H1 (cell line): ENCODE results near the gene PRXL2A. TPM values are rescaled to one million over a fixed set of nuclear protein-coding genes. Genes with fewer than 3 reads are reported as not detected.

Experiments
- CTCF ChIA-PET: fragments of 300-600 bp; sonication (Branson Sonifier 250); formaldehyde crosslinking; loops from one replicate; lab custom pipeline; 2021; ENCODE audit not compliant: partially characterized antibody; lab: Charles Lee
- POLR2A ChIA-PET: fragments of 300-600 bp; sonication (Branson Sonifier 250); formaldehyde crosslinking; loops from one replicate; lab custom pipeline; 2021; ENCODE audit warnings: inconsistent platforms; ENCODE audit not compliant: partially characterized antibody; lab: Charles Lee
- DNase-seq, 2 experiments: peaks; one replicate each; pipeline versions ENCODE4 v3.0.0 to v3.0.0-alpha.2; 2010 to 2022; ENCODE audit warnings: low spot score in 2 of 2, low read depth in 1 of 2, mixed read lengths in 1 of 2
- FAIRE-seq: peaks from 2 replicates; lab custom pipeline; 2011; peaks lifted over from hg19 to GRCh38; lab: Jason Lieb, UNC
- H2AFZ ChIP-seq: 2 replicates; pipeline ENCODE4 v1.8.1; 2012; ENCODE audit warnings: low read length, inconsistent platforms
- H2AK5ac ChIP-seq: 2 replicates; pipeline ENCODE4 v1.6.1; 2013; ENCODE audit warnings: low read depth, low read length
- H2BK120ac ChIP-seq: replicated peaks from 2 replicates; pipeline ENCODE3; 2013; ENCODE audit warnings: low read depth, low read length, inconsistent platforms
- H2BK12ac ChIP-seq: 2 replicates; pipeline ENCODE4 v1.6.1; 2013; ENCODE audit warnings: low read depth, low read length
- H2BK15ac ChIP-seq: 2 replicates; pipeline ENCODE4 v1.6.1; 2013; ENCODE audit warnings: low read length
- H2BK20ac ChIP-seq: 2 replicates; pipeline ENCODE4 v1.6.1; 2013; ENCODE audit warnings: low read length
- H2BK5ac ChIP-seq: 2 replicates; pipeline ENCODE4 v1.6.1; 2013; ENCODE audit warnings: low read depth, low read length
- H3K14ac ChIP-seq: 2 replicates; pipeline ENCODE4 v1.6.1; 2013; ENCODE audit warnings: inconsistent platforms; ENCODE audit not compliant: insufficient read length
- H3K18ac ChIP-seq: 2 replicates; pipeline ENCODE4 v1.6.1; 2013; ENCODE audit warnings: low read length; ENCODE audit errors: extremely low read depth
- H3K23ac ChIP-seq: 2 replicates; pipeline ENCODE4 v1.6.1; 2013; ENCODE audit warnings: inconsistent platforms; ENCODE audit not compliant: insufficient read length
- H3K23me2 ChIP-seq: 2 replicates; pipeline ENCODE4 v1.6.1; 2013; ENCODE audit warnings: low read depth, low read length
- H3K27ac ChIP-seq: 2 replicates; pipeline ENCODE4 v1.6.1; 2011; ENCODE audit warnings: low read depth, low read length, inconsistent platforms
- H3K27me3 ChIP-seq, 4 experiments: replicated peaks in 1 of 4; 1 replicate in 1 of 4; 2 replicates in 3 of 4; pipeline versions ENCODE4 v1.6.1 to v1.8.1; 2011 to 2013; ENCODE audit warnings: low read length in 3 of 4, mild to moderate bottlenecking in 3 of 4, inconsistent platforms in 2 of 4, mixed read lengths in 2 of 4, moderate library complexity in 1 of 4; ENCODE audit not compliant: control insufficient read depth in 3 of 4, insufficient read depth in 3 of 4; ENCODE audit errors: extremely low read depth in 1 of 4
- H3K36me3 ChIP-seq, 4 experiments: 2 replicates each; pipeline versions ENCODE4 v1.6.1 to v1.8.1; 2011 to 2013; ENCODE audit warnings: mild to moderate bottlenecking in 4 of 4, low read length in 3 of 4, moderate library complexity in 2 of 4, control low read depth in 1 of 4, inconsistent platforms in 1 of 4; ENCODE audit not compliant: insufficient read depth in 4 of 4, control insufficient read depth in 2 of 4
- H3K4ac ChIP-seq: replicated peaks from 2 replicates; pipeline ENCODE3; 2013; ENCODE audit warnings: low read length, low read depth, mixed read lengths, inconsistent platforms; ENCODE audit not compliant: insufficient read length
- H3K4me1 ChIP-seq, 4 experiments: replicated peaks in 1 of 4; 1 replicate in 1 of 4; 2 replicates in 3 of 4; pipeline versions ENCODE4 v1.6.1 to v1.8.1; 2011 to 2013; ENCODE audit warnings: low read length in 3 of 4, inconsistent platforms in 2 of 4, mixed read lengths in 1 of 4; ENCODE audit not compliant: insufficient read depth in 4 of 4, control insufficient read depth in 3 of 4
- H3K4me2 ChIP-seq, 2 experiments: 2 replicates each; pipeline versions ENCODE4 v1.6.1 to v1.8.1; 2011 to 2013; ENCODE audit warnings: low read depth in 2 of 2, low read length in 2 of 2, control low read depth in 1 of 2, inconsistent platforms in 1 of 2, mild to moderate bottlenecking in 1 of 2; ENCODE audit not compliant: insufficient read depth in 1 of 2
- H3K4me3 ChIP-seq, 4 experiments: fragments of 200-600, 300-600 bp in 1 of 4; sonication (generic), shearing (Covaris generic), sonication (Bioruptor Twin) in 1 of 4; 2 replicates each; pipeline versions ENCODE4 v1.5.1 to v1.8.1; 2011 to 2016; ENCODE audit warnings: low read length in 4 of 4, low read depth in 3 of 4, control low read depth in 2 of 4, inconsistent platforms in 2 of 4, mild to moderate bottlenecking in 2 of 4, mixed read lengths in 1 of 4, moderate library complexity in 1 of 4; ENCODE audit not compliant: insufficient read depth in 2 of 4; ENCODE audit errors: extremely low read depth in 1 of 4
- H3K56ac ChIP-seq: replicated peaks from 2 replicates; pipeline ENCODE3; 2013; ENCODE audit warnings: low read depth, mild to moderate bottlenecking, mixed read lengths, low read length, inconsistent platforms; ENCODE audit not compliant: insufficient read length
- H3K79me1 ChIP-seq: 2 replicates; pipeline ENCODE4 v1.6.1; 2013; ENCODE audit warnings: low read depth, low read length, control low read depth
- H3K79me2 ChIP-seq, 2 experiments: 2 replicates each; pipeline versions ENCODE4 v1.6.1 to v1.8.1; 2012 to 2013; ENCODE audit warnings: low read length in 2 of 2, mild to moderate bottlenecking in 2 of 2, inconsistent platforms in 1 of 2; ENCODE audit not compliant: insufficient read depth in 2 of 2, control insufficient read depth in 1 of 2
- H3K9ac ChIP-seq, 4 experiments: replicated peaks in 1 of 4; 1 replicate in 1 of 4; 2 replicates in 3 of 4; pipeline versions ENCODE4 v1.6.1 to v1.8.1; 2011 to 2013; ENCODE audit warnings: low read depth in 3 of 4, low read length in 3 of 4, control low read depth in 2 of 4, mild to moderate bottlenecking in 2 of 4, moderate library complexity in 2 of 4, inconsistent platforms in 1 of 4; ENCODE audit errors: extremely low read depth in 1 of 4
- H3K9me3 ChIP-seq, 2 experiments: 2 replicates each; pipeline versions ENCODE4 v1.6.1 to v1.8.1; 2012 to 2013; ENCODE audit warnings: mild to moderate bottlenecking in 2 of 2, moderate library complexity in 2 of 2, control low read depth in 1 of 2, inconsistent platforms in 1 of 2, low read depth in 1 of 2, low read length in 1 of 2, mixed read lengths in 1 of 2; ENCODE audit not compliant: insufficient read depth in 2 of 2
- H4K20me1 ChIP-seq, 2 experiments: replicated peaks in 1 of 2; 2 replicates each; pipeline versions ENCODE3 to v1.8.1; 2011 to 2013; ENCODE audit warnings: inconsistent platforms in 2 of 2, low read length in 2 of 2, mild to moderate bottlenecking in 1 of 2; ENCODE audit not compliant: insufficient read depth in 2 of 2, control insufficient read depth in 1 of 2
- H4K5ac ChIP-seq: 2 replicates; pipeline ENCODE4 v1.6.1; 2013; ENCODE audit warnings: low read length, low read depth, mixed read lengths, inconsistent platforms; ENCODE audit not compliant: insufficient read length
- H4K8ac ChIP-seq: 2 replicates; pipeline ENCODE4 v1.8.0; 2013; ENCODE audit warnings: mild to moderate bottlenecking, moderate library complexity, low read length, inconsistent platforms; ENCODE audit not compliant: insufficient read depth; ENCODE audit errors: extremely low read depth
- H4K91ac ChIP-seq: replicated peaks from 2 replicates; pipeline ENCODE3; 2013; ENCODE audit warnings: low read length, mixed read lengths, inconsistent platforms; ENCODE audit not compliant: insufficient read length
- BRCA1 ChIP-seq: IDR thresholded peaks from 2 replicates; pipeline ENCODE4 v1.6.1; 2012; ENCODE audit warnings: low read depth, low read length, improper control_type of control experiment
- CBX8 ChIP-seq: fragments of 300-800, 300-1000 bp; sonication (generic); IDR thresholded peaks from 2 replicates; pipeline ENCODE4 v1.7.1; 2016; ENCODE audit warnings: low read depth, low read length, borderline replicate concordance
- SIN3A ChIP-seq, 2 experiments: IDR thresholded peaks in 1 of 2; conservative IDR thresholded peaks in 1 of 2; 2 replicates each; pipeline ENCODE4 v1.6.1; 2011 to 2012; ENCODE audit warnings: low read length in 2 of 2, improper control_type of control experiment in 1 of 2, low read depth in 1 of 2, mild to moderate bottlenecking in 1 of 2
- SP1 ChIP-seq: IDR thresholded peaks from 2 replicates; pipeline ENCODE4 v1.6.1; 2011; ENCODE audit warnings: low read depth, low read length
- WGBS, 2 experiments: shearing (Covaris generic) in 1 of 2; methylation state at CpG; one replicate each; pipeline versions ENCODE4 v1.1.6 to v1.1.7; 2013 to 2015; ENCODE audit warnings: low lambda C conversion rate in 2 of 2, mixed read lengths in 2 of 2, inconsistent platforms in 1 of 2, low coverage in 1 of 2, missing lambda C conversion rate in 1 of 2; ENCODE audit not compliant: insufficient replicate concordance in 2 of 2, insufficient coverage in 1 of 2, insufficient read length in 1 of 2; ENCODE audit errors: extremely low coverage in 1 of 2, missing lambda C conversion rate in 1 of 2; 5-methylcytosine and 5-hydroxymethylcytosine counted together
- polyA plus RNA-seq, 7 experiments: library from polyadenylated mRNA; depleted of rRNA in 3 of 7; stranded (reverse) in 5 of 7; unstranded in 2 of 7; fragments of >200 nt in 5 of 7; fragments of 200-250 nt in 2 of 7; gene quantifications; 1 replicate in 5 of 7; 2 replicates in 1 of 7; 4 replicates in 1 of 7; pipeline versions ENCODE4 v1.2.1 to v1.2.3, GENCODE V29; 2011 to 2013; ENCODE audit warnings: missing spikeins in 2 of 7, mixed read lengths in 2 of 7
- total RNA-seq: library from RNA; stranded (reverse); fragmentation: NEBNext Ultra II Directional; extraction: Animal tissue kit (Norgen Biotek cat#: 25700); gene quantifications from 2 replicates; pipeline ENCODE4 v1.2.1, GENCODE V29; 2021

Gene PRXL2A
- total and polyA plus RNA-seq, 2 of the 8 experiments (the other 6 are each of a cell fraction or from before 2014, with no cell fraction given) = 13.4 to 58.3 TPM

DNA sequence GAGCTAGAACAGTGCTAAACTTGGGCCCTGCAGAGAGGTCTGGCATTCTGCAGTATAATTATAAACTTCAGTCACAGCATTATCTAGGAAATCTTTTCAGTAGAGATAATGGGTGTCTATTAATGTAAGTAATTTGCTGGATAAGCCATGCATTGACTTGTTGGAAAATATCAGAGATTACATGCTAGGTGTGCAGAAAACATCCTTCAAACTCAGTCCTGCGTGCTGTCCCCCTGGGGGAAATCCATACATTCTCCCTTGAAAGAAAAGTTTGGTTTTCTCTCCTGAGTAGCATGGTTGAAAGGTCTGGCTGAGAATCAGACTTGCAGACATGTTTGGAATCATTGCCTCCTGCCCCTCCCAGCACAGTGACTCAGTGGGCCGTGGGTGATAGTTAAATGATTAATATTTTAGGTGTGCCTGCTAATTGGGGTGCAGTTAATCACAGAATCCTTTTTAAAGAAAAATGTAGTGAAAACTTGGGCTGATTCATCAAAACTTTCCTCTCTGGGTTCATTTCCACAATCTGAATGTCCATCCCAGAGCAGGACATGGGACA, 13.9 kb upstream of the PRXL2A start:
- Histone ChIP-seq H3K23ac (no peak overlapping the region), H4K91ac (no peak overlapping the region), H4K8ac (no peak overlapping the region), H3K9ac (no peak overlapping the region), H3K9me3 (no peaks in the 10 kb centered on the region), H3K79me2 (no peaks in the 10 kb centered on the region), H3K27me3 (no peaks in the 10 kb centered on the region), H3K23me2 (no peaks in the 10 kb centered on the region), H3K4me2 (no peak overlapping the region), H3K56ac (no peak overlapping the region), H3K4me3 (no peak overlapping the region), H3K14ac (no peak overlapping the region), H2AK5ac (no peak overlapping the region), H3K18ac (no peak overlapping the region), H3K27ac (no peak overlapping the region), H2BK15ac (no peak overlapping the region), H3K4ac (no peak overlapping the region), H3K4me1 (no peaks in the 10 kb centered on the region; a peak in 1 of 7 replicates), H2AFZ (no peak overlapping the region), H4K5ac (no peak overlapping the region), H3K36me3 (no peaks in the 10 kb centered on the region), H2BK20ac (no peak overlapping the region), H4K20me1 (no peaks in the 10 kb centered on the region), H2BK5ac (no peak overlapping the region), H2BK120ac (no peak overlapping the region), H2BK12ac (no peak overlapping the region), H3K79me1 (no peaks in the 10 kb centered on the region)
- ChIA-PET CTCF (no interaction called here), POLR2A (no interaction called here)
- no peak for DNase-seq
- WGBS, 2 experiments = 88% methylated on average over 2 of the region's 2 CpGs; no CpG with 5 or more reads in 1 of the 2 experiments
- FAIRE-seq = no peak
- TF ChIP-seq CBX8 (no peak), SP1 (no peak), SIN3A (conservative IDR thresholded peaks at IDR 0.05 in 1 of 2, IDR thresholded peaks at IDR 0.05 in 1 of 2; ENCODE audit: low read depth in 1 of 2, low read length in 2 of 2) (no peak), BRCA1 (no peak)
